A549 (cell line): ENCODE results near the gene SYNCRIP. TPM values are rescaled to one million over a fixed set of nuclear protein-coding genes. Genes with fewer than 3 reads are reported as not detected.

Experiments
- ATAC-seq, 2 experiments: fragments of 200-7000 bp in 1 of 2; fragments of >200 bp in 1 of 2; cut with Nextera tagmentation in 1 of 2; cut with Tn5 transposase in 1 of 2; 3 replicates each; pipeline versions ENCODE4 v1.8.0 to v1.9.1; 2018 to 2020; ENCODE audit warnings: mild to moderate bottlenecking in 1 of 2, moderate library complexity in 1 of 2
- CTCF ChIA-PET: fragments of 300-600 bp; sonication (Branson Sonifier 250); formaldehyde crosslinking; extraction: SDS; loops from one replicate; lab custom pipeline; 2021; ENCODE audit warnings: antibody characterized with exemption, inconsistent platforms; lab: Yijun Ruan, JAX
- POLR2A ChIA-PET: fragments of 350-600 bp; formaldehyde crosslinking; extraction: SDS; loops from one replicate; lab custom pipeline; 2021; ENCODE audit warnings: antibody characterized with exemption, inconsistent platforms; lab: Yijun Ruan, JAX
- DNase-seq, 2 experiments: peaks; one replicate each; pipeline versions ENCODE4 v3.0.0 to v3.0.0-alpha.2; 2011 to 2016; ENCODE audit warnings: low read depth in 1 of 2, low spot score in 1 of 2
- FAIRE-seq: peaks from 2 replicates; lab custom pipeline; 2011; peaks lifted over from hg19 to GRCh38; lab: Jason Lieb, UNC
- H3K27ac ChIP-seq, 2 experiments: fragments of >200 bp; sonication (Bioruptor Twin); formaldehyde crosslinking; 3 replicates each; pipeline ENCODE4 v1.5.1; 2016 to 2017
- H3K4me1 ChIP-seq: fragments of >200 bp; sonication (Bioruptor Twin); formaldehyde crosslinking; 3 replicates; pipeline ENCODE4 v1.6.1; 2016
- H3K4me2 ChIP-seq: fragments of >200 bp; sonication (Bioruptor Twin); formaldehyde crosslinking; 3 replicates; pipeline ENCODE4 v1.6.1; 2016
- H3K4me3 ChIP-seq: fragments of >200 bp; sonication (Bioruptor Twin); formaldehyde crosslinking; 3 replicates; pipeline ENCODE4 v1.5.1; 2016
- H3K9me3 ChIP-seq: fragments of >200 bp; sonication (Bioruptor Twin); formaldehyde crosslinking; 3 replicates; pipeline ENCODE4 v1.6.1; 2016
- BHLHE40 ChIP-seq: IDR thresholded peaks from 2 replicates; pipeline ENCODE4 v1.6.1; 2012; ENCODE audit warnings: low read depth, low read length, inconsistent platforms
- CBX8 ChIP-seq: fragments of 200-600 bp; sonication (generic); IDR thresholded peaks from 2 replicates; pipeline ENCODE4 v1.6.1; 2016
- CHD2 ChIP-seq: fragments of 150-350 bp; IDR thresholded peaks from 2 replicates; pipeline ENCODE4 v1.6.1; 2014; ENCODE audit warnings: low read length; ENCODE audit not compliant: partially characterized antibody
- FOSL2 ChIP-seq, 2 experiments: fragments of 450-650 bp in 1 of 2; fragments of >200 bp in 1 of 2; sonication (Bioruptor Twin) in 1 of 2; formaldehyde crosslinking; IDR thresholded peaks; 2 replicates each; pipeline versions ENCODE4 v1.5.0 to v1.6.1; 2016 to 2020; ENCODE audit warnings: mild to moderate bottlenecking in 1 of 2, moderate library complexity in 1 of 2
- HEYL ChIP-seq: fragments of 250-450 bp; sonication (Bioruptor Pico); IDR thresholded peaks from 2 replicates; pipeline ENCODE4 v1.8.0; 2021; ENCODE audit warnings: mild to moderate bottlenecking, moderate library complexity
- JUN ChIP-seq, 2 experiments: fragments of >200 bp; sonication (Bioruptor Twin); formaldehyde crosslinking; IDR thresholded peaks; 2 replicates in 1 of 2; 3 replicates in 1 of 2; pipeline ENCODE4 v1.6.1; 2016 to 2017
- MAZ ChIP-seq: fragments of 150-350 bp; IDR thresholded peaks from 2 replicates; pipeline ENCODE4 v1.6.1; 2014; ENCODE audit warnings: antibody characterized with exemption, low read depth, low read length, borderline replicate concordance
- MYC ChIP-seq: IDR thresholded peaks from 2 replicates; pipeline ENCODE4 v1.6.1; 2012; ENCODE audit warnings: mild to moderate bottlenecking, inconsistent platforms, low read length, improper control_type of control experiment, borderline replicate concordance
- NPAS2 ChIP-seq: fragments of 250-450 bp; sonication (Bioruptor Pico); IDR thresholded peaks from 2 replicates; pipeline ENCODE4 v1.8.0; 2022; ENCODE audit warnings: mild to moderate bottlenecking, moderate library complexity, borderline replicate concordance
- PHF8 ChIP-seq: fragments of 200-600 bp; sonication (generic); IDR thresholded peaks from 2 replicates; pipeline ENCODE4 v1.6.1; 2016; ENCODE audit warnings: low read depth, mild to moderate bottlenecking, antibody characterized with exemption, moderate library complexity, borderline replicate concordance
- POLR2AphosphoS2 ChIP-seq: conservative IDR thresholded peaks from 2 replicates; pipeline ENCODE4 v1.6.1; 2012; ENCODE audit warnings: low read length, improper control_type of control experiment, inconsistent platforms
- RAD21 ChIP-seq, 2 experiments: fragments of >200 bp in 1 of 2; sonication (Bioruptor Twin) in 1 of 2; formaldehyde crosslinking in 1 of 2; IDR thresholded peaks in 1 of 2; conservative IDR thresholded peaks in 1 of 2; 2 replicates in 1 of 2; 3 replicates in 1 of 2; pipeline ENCODE4 v1.6.1; 2012 to 2018; ENCODE audit warnings: inconsistent platforms in 1 of 2
- RCOR1 ChIP-seq: fragments of 150-350 bp; IDR thresholded peaks from 2 replicates; pipeline ENCODE4 v1.6.1; 2014; ENCODE audit warnings: antibody characterized with exemption, low read length, low read depth
- SMC3 ChIP-seq: fragments of >200 bp; sonication (Bioruptor Twin); formaldehyde crosslinking; IDR thresholded peaks from 3 replicates; pipeline ENCODE4 v1.6.1; 2018; ENCODE audit warnings: inconsistent platforms
- SREBF2 ChIP-seq: fragments of 450-650 bp; IDR thresholded peaks from 2 replicates; pipeline ENCODE4 v1.6.1; 2014; ENCODE audit warnings: mild to moderate bottlenecking, moderate library complexity
- TFCP2L1 ChIP-seq: fragments of 250-450 bp; sonication (Bioruptor Pico); IDR thresholded peaks from 2 replicates; pipeline ENCODE4 v1.5.0; 2021; ENCODE audit warnings: mild to moderate bottlenecking
- TP53 ChIP-seq: fragments of 250-450 bp; sonication (Bioruptor Pico); IDR thresholded peaks from 2 replicates; pipeline ENCODE4 v1.5.0; 2021; ENCODE audit warnings: mild to moderate bottlenecking, moderate library complexity
- ZFP36 ChIP-seq: fragments of 450-650 bp; IDR thresholded peaks from 2 replicates; pipeline ENCODE4 v1.6.1; 2014; ENCODE audit warnings: borderline replicate concordance; ENCODE audit not compliant: partially characterized antibody
- ZNF302 ChIP-seq: fragments of 250-450 bp; sonication (Bioruptor Pico); IDR thresholded peaks from 2 replicates; pipeline ENCODE4 v1.9.0; 2021; ENCODE audit warnings: inconsistent platforms, mild to moderate bottlenecking, moderate library complexity
- WGBS: methylation state at CpG from one replicate; pipeline ENCODE4 v1.1.6; 2017; ENCODE audit errors: missing lambda C conversion rate; 5-methylcytosine and 5-hydroxymethylcytosine counted together
- polyA plus RNA-seq, 4 experiments: library from polyadenylated mRNA; depleted of rRNA in 3 of 4; stranded (reverse); fragments of >200 nt; fragmentation: RNase III in 1 of 4; extraction: RNeasy Plus Mini Kit Qiagen cat#74134 plus additional on column Dnase treatment in 1 of 4; gene quantifications; 2 replicates in 3 of 4; 3 replicates in 1 of 4; pipeline ENCODE4 v1.2.3, GENCODE V29; 2011 to 2017
- TF ChIP-seq, protein P1 (sequence below): IDR thresholded peaks from 2 replicates; pipeline ENCODE4 v1.6.1; 2012
- TF ChIP-seq, protein P2 (sequence below): fragments of 250-450 bp; sonication (Bioruptor Pico); IDR thresholded peaks from 2 replicates; pipeline ENCODE4 v1.5.0; 2020; ENCODE audit warnings: low read depth, mild to moderate bottlenecking, moderate library complexity
- TF ChIP-seq, protein P3 (sequence below): fragments of 250-450 bp; sonication (Bioruptor Pico); IDR thresholded peaks from 2 replicates; pipeline ENCODE4 v1.5.0; 2021; ENCODE audit warnings: mild to moderate bottlenecking, moderate library complexity, borderline replicate concordance

The SYNCRIP gene
- polyA plus RNA-seq, 2 of the 4 experiments (the other 2 are of a cell fraction): 47.5 to 102 TPM

- TF ChIP-seq JUN (IDR thresholded peaks at IDR 0.05): no peak
- TF ChIP-seq, protein P1, sequence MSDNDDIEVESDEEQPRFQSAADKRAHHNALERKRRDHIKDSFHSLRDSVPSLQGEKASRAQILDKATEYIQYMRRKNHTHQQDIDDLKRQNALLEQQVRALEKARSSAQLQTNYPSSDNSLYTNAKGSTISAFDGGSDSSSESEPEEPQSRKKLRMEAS: no peak
- TF ChIP-seq TP53 (CRISPR knock-in tag): no peak
Measured at GRCh38 chr6:85669735-85670194, 27.1 kb upstream of the SYNCRIP start (continued).

DNA sequence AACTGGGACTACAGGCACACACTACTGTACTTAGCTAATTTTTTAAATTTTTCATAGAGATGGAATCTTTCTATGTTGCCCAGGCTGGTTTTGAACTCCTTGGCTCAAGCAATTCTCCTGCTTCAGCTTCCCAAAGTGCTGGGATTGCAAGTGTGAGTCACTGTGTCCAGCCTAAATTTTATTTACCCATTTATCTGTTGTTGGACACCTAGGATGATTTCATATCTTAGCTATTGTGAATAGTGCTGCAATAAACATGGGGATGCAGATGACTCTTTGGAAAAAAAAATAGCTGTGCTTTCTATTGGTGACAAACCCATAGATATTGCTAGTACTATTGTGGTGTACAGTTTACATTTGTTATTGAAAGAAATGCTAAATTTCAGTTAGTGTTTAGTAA, 19.6 kb upstream of the SYNCRIP start:
- H3K27ac ChIP-seq: no peak overlapping the region
- no peak overlapping the region for H3K4me3 ChIP-seq
- FAIRE-seq (no peak), DNase-seq (no peak), ATAC-seq (no peak)
- TF ChIP-seq HEYL (CRISPR knock-in tag): no peak
- no peak for TF ChIP-seq JUN (IDR thresholded peaks at IDR 0.05)
- no peak for TF ChIP-seq CHD2
- TF ChIP-seq TFCP2L1 (CRISPR knock-in tag): no peak
- no peak for TF ChIP-seq SREBF2
- TF ChIP-seq NPAS2 (CRISPR knock-in tag): no peak
- no peak for TF ChIP-seq SMC3
- no peak for TF ChIP-seq MYC
- TF ChIP-seq POLR2AphosphoS2: no peak
- H3K4me1 ChIP-seq: peaks cover 8% of the 10 kb centered on the region; the same call in 1 of the 3 replicates
- H3K9me3 ChIP-seq: no peaks in the 10 kb centered on the region
- no peak overlapping the region for H3K4me2 ChIP-seq
- POLR2A ChIA-PET: interaction anchor here (1.3 to 2.8 kb wide), 2 partner anchors 16 to 19 kb away, joined by 4 to 20 read pairs; partner anchors contain the start of gene SYNCRIP
- CTCF ChIA-PET: no interaction called here

GRCh38 chr6:85660181-85660611, 17.5 kb upstream of the SYNCRIP start:
- peaks cover 8% of the 10 kb centered on the region; the same call in 1 of the 3 replicates for H3K4me1 ChIP-seq
- 17% methylated on average over 6 of the region's 6 CpGs for WGBS
- H3K9me3 ChIP-seq: no peaks in the 10 kb centered on the region
- H3K27ac ChIP-seq: peak overlapping the region; percentile 64 to 77
- CTCF ChIA-PET: no interaction called here
- FAIRE-seq: no peak
- TF ChIP-seq, protein P2, sequence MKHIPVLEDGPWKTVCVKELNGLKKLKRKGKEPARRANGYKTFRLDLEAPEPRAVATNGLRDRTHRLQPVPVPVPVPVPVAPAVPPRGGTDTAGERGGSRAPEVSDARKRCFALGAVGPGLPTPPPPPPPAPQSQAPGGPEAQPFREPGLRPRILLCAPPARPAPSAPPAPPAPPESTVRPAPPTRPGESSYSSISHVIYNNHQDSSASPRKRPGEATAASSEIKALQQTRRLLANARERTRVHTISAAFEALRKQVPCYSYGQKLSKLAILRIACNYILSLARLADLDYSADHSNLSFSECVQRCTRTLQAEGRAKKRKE (CRISPR knock-in tag): no peak
- TF ChIP-seq RCOR1 (no peak), TFCP2L1 (CRISPR knock-in tag) (no peak), CBX8 (no peak), PHF8 (no peak), ZNF302 (no peak), FOSL2 (IDR thresholded peaks at IDR 0.05) (no peak), FOSL2 (CRISPR knock-in tag; IDR thresholded peaks at IDR 0.05) (0 out of 2 replicates have a peak, but pooled peaks have one; percentile 35), ZFP36 (no peak), BHLHE40 (no peak), TP53 (CRISPR knock-in tag) (no peak), CHD2 (no peak), RAD21 (conservative IDR thresholded peaks at IDR 0.05 in 1 of 2, IDR thresholded peaks at IDR 0.05 in 1 of 2) (peak in 1 of 2 experiments; percentile 25; a peak in 1 of 5 replicates), MAZ (no peak), POLR2AphosphoS2 (no peak)
- TF ChIP-seq, protein P3, sequence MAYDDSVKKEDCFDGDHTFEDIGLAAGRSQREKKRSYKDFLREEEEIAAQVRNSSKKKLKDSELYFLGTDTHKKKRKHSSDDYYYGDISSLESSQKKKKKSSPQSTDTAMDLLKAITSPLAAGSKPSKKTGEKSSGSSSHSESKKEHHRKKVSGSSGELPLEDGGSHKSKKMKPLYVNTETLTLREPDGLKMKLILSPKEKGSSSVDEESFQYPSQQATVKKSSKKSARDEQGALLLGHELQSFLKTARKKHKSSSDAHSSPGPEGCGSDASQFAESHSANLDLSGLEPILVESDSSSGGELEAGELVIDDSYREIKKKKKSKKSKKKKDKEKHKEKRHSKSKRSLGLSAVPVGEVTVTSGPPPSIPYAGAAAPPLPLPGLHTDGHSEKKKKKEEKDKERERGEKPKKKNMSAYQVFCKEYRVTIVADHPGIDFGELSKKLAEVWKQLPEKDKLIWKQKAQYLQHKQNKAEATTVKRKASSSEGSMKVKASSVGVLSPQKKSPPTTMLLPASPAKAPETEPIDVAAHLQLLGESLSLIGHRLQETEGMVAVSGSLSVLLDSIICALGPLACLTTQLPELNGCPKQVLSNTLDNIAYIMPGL: no peak
- TF ChIP-seq, protein P1: 0 out of 2 replicates have a peak, but pooled peaks have one; percentile 31
- DNase-seq: peak; percentile 40 to 70
- H3K4me2 ChIP-seq: peak overlapping the region; percentile 63
- POLR2A ChIA-PET: interaction anchor here (0.6 to 2.8 kb wide), 5 partner anchors 15 to 115 kb away, joined by 3 to 20 read pairs (median 5); partner anchors contain the start of gene SYNCRIP
- no peak overlapping the region for H3K4me3 ChIP-seq
- ATAC-seq: peak; percentile 99
